Brain microvascular endothelial cell (primary cell): ENCODE measurements around the gene ATXN10.

Experiments used
- DNase-seq: peaks from one replicate; pipeline ENCODE4 v3.0.0-alpha.2; 2020
- H3K27ac ChIP-seq: fragments of 250-450 bp; sonication (Bioruptor Pico); 2 replicates; pipeline ENCODE4 v1.5.1; 2020; ENCODE audit warnings: mild to moderate bottlenecking, moderate library complexity
- H3K27me3 ChIP-seq: fragments of 250-450 bp; sonication (Bioruptor Pico); replicated peaks from 2 replicates; pipeline ENCODE4 v1.5.1; 2020; ENCODE audit warnings: mild to moderate bottlenecking
- H3K36me3 ChIP-seq: fragments of 250-450 bp; sonication (Bioruptor Pico); replicated peaks from 2 replicates; pipeline ENCODE4 v1.5.1; 2020; ENCODE audit warnings: mild to moderate bottlenecking
- H3K4me3 ChIP-seq: 2 replicates; pipeline ENCODE4 v1.5.1; 2011; ENCODE audit warnings: low read depth, mild to moderate bottlenecking, control low read depth, low read length, moderate library complexity
- CTCF ChIP-seq: IDR thresholded peaks from 2 replicates; pipeline ENCODE4 v1.5.1; 2011; ENCODE audit warnings: low read depth, mild to moderate bottlenecking, moderate library complexity, low read length, control low read depth, inconsistent platforms; ENCODE audit errors: missing control alignments
- in situ Hi-C: cut with HindIII; loops from 2 replicates; pipeline ENCODE4 v1.10.0; 2017; ENCODE audit warnings: low sequenced_read_pairs, low pct_ligation_motif_present

Gene ATXN10

GRCh38 chr22:45867118-45867905 lies 195.7 kb downstream of the ATXN10 start:
- DNase-seq, result no peak
- peak overlapping the region; percentile 26 for H3K4me3 ChIP-seq
- peaks cover 36% of the 10 kb centered on the region for H3K27me3 ChIP-seq
- no peak for TF ChIP-seq CTCF
- in situ Hi-C loops, result no loop called here
- no peaks in the 10 kb centered on the region for H3K36me3 ChIP-seq
- no peak overlapping the region for H3K27ac ChIP-seq

GRCh38 chr22:45867906-45868555 lies 196.4 kb downstream of the ATXN10 start:
- no peak for TF ChIP-seq CTCF
- Histone ChIP-seq H3K36me3 (no peaks in the 10 kb centered on the region), H3K27me3 (peaks cover 36% of the 10 kb centered on the region), H3K27ac (no peak overlapping the region), H3K4me3 (no peak overlapping the region)
- no peak for DNase-seq
- in situ Hi-C loops, result no loop called here

GRCh38 chr22:45868571-45869339 lies 197.1 kb downstream of the ATXN10 start:
- no peak overlapping the region for H3K4me3 ChIP-seq
- DNase-seq, result no peak
- TF ChIP-seq CTCF, result no peak
- H3K27me3 ChIP-seq, result peaks cover 36% of the 10 kb centered on the region
- H3K27ac ChIP-seq, result no peak overlapping the region
- in situ Hi-C loops, result no loop called here
- no peaks in the 10 kb centered on the region for H3K36me3 ChIP-seq

- H3K4me3 ChIP-seq, result no peak overlapping the region
- H3K27ac ChIP-seq, result no peak overlapping the region
- no peak for TF ChIP-seq CTCF
- no peaks in the 10 kb centered on the region for H3K36me3 ChIP-seq
- DNase-seq, result no peak
- peaks cover 36% of the 10 kb centered on the region for H3K27me3 ChIP-seq
- in situ Hi-C loops, result no loop called here
Observed at GRCh38 chr22:45869340-45869847, 197.8 kb downstream of the ATXN10 start.

GRCh38 chr22:45870011-45870410 lies 198.4 kb downstream of the ATXN10 start:
- in situ Hi-C loops, result no loop called here
- H3K36me3 ChIP-seq, result no peaks in the 10 kb centered on the region
- DNase-seq, result no peak
- H3K4me3 ChIP-seq, result no peak overlapping the region
- H3K27ac ChIP-seq, result no peak overlapping the region
- TF ChIP-seq CTCF, result no peak
- H3K27me3 ChIP-seq, result peaks cover 37% of the 10 kb centered on the region
